DOHH2 (cell line): Measurements from ENCODE around the gene OR2T6.
"Not testable (repeated sequence)": the region's sequence is repeated elsewhere in the genome, so short reads cannot be mapped to it uniquely, and the experiment has no call there.

Experiments used
- EZH2phosphoT487 ChIP-seq: fragments of 200-600 bp; sonication (generic); IDR thresholded peaks from 2 replicates; pipeline ENCODE4 v1.6.1; 2017; ENCODE audit warnings: borderline replicate concordance, mild to moderate bottlenecking, antibody characterized with exemption, low read length, moderate library complexity, mixed read lengths
- TF ChIP-seq, protein P1 (sequence below): fragments of 200-600 bp; sonication (generic); IDR thresholded peaks from one replicate; pipeline ENCODE4 v1.5.1; 2014; ENCODE audit warnings: antibody characterized with exemption, mild to moderate bottlenecking, low read depth, low read length; ENCODE audit not compliant: poor library complexity, severe bottlenecking

DNA sequence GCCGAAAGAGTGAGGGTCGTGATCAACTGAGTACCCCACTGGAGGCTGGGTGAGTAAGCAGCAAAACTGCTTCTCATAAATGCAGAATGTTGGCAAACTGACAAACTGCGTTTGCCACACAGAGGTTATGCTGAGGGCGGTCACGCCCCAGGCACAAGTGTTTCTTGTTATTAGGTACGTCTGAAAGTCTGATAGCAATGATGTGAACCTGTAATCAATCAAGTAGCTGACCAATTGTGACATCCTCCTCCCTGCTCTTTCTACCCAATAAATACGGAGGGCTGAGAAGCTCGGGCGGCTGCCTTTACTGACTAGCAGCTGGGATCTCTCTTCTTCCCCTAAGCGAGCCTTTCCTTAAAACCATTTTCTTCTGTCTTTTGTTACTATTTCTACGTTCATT is 56.1 kb downstream of the OR2T6 start:
- TF ChIP-seq EZH2phosphoT487, result not testable (repeated sequence)
- TF ChIP-seq, protein P1, sequence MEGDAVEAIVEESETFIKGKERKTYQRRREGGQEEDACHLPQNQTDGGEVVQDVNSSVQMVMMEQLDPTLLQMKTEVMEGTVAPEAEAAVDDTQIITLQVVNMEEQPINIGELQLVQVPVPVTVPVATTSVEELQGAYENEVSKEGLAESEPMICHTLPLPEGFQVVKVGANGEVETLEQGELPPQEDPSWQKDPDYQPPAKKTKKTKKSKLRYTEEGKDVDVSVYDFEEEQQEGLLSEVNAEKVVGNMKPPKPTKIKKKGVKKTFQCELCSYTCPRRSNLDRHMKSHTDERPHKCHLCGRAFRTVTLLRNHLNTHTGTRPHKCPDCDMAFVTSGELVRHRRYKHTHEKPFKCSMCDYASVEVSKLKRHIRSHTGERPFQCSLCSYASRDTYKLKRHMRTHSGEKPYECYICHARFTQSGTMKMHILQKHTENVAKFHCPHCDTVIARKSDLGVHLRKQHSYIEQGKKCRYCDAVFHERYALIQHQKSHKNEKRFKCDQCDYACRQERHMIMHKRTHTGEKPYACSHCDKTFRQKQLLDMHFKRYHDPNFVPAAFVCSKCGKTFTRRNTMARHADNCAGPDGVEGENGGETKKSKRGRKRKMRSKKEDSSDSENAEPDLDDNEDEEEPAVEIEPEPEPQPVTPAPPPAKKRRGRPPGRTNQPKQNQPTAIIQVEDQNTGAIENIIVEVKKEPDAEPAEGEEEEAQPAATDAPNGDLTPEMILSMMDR, result not testable (repeated sequence)
